ENCODE results near the gene RBM45. TPM values are rescaled to one million over a fixed set of nuclear protein-coding genes. Genes with fewer than 3 reads are reported as not detected.
"Not testable (repeated sequence)": the region's sequence is repeated elsewhere in the genome, so short reads cannot be mapped to it uniquely, and the experiment has no call there.

The RBM45 gene
- total RNA-seq, 4 donors from 2014 or later = 1.6 to 13.2 (median 8.4) TPM

GRCh38 chr2:178152033-178152432, 39.8 kb downstream of the RBM45 start:
- intact Hi-C loops (cut with DNase I) = no loop called here
- 34% methylated on average over 3 of the region's 3 CpGs for WGBS, 2 donors

DNA sequence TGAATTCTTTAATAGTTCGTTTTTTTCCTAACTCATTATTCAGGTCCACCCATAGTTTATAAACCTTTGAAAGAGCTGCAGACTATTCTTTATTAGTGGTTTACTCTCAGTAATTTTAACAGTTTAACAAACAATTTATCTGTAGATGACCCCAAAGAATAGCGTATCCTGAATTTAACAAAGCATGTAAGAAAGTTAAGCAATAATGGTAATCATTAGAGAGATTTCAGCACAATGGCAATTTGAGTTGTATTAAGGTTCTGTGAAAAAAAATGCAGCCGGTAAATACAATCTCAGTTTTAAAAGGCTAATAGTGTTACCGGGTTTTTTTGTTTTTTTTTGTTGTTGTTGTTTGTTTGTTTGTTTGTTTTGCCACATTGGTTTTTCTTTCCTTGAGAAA, 40.3 kb downstream of the RBM45 start:
- no peak for TF ChIP-seq POLR2A (IDR thresholded peaks at IDR 0.05)
- TF ChIP-seq, protein P1, sequence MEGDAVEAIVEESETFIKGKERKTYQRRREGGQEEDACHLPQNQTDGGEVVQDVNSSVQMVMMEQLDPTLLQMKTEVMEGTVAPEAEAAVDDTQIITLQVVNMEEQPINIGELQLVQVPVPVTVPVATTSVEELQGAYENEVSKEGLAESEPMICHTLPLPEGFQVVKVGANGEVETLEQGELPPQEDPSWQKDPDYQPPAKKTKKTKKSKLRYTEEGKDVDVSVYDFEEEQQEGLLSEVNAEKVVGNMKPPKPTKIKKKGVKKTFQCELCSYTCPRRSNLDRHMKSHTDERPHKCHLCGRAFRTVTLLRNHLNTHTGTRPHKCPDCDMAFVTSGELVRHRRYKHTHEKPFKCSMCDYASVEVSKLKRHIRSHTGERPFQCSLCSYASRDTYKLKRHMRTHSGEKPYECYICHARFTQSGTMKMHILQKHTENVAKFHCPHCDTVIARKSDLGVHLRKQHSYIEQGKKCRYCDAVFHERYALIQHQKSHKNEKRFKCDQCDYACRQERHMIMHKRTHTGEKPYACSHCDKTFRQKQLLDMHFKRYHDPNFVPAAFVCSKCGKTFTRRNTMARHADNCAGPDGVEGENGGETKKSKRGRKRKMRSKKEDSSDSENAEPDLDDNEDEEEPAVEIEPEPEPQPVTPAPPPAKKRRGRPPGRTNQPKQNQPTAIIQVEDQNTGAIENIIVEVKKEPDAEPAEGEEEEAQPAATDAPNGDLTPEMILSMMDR (IDR thresholded peaks at IDR 0.05) = no peak
- DNase-seq = no peak
- Histone ChIP-seq H3K9me3 (no peaks in the 10 kb centered on the region), H3K27ac (no peak overlapping the region), H3K36me3 (no peaks in the 10 kb centered on the region), H3K4me1 (no peaks in the 10 kb centered on the region), H3K27me3 (peaks cover 0 to 1% (median 0%) of the 10 kb centered on the region in 4 donors), H3K4me3 (no peak overlapping the region)
- WGBS, 2 donors = 81 to 89% methylated on average over 4 of the region's 4 CpGs
- intact Hi-C loops (cut with DNase I) = no loop called here

More at GRCh38 chr2:178152033-178152432, 39.8 kb downstream of the RBM45 start:
- DNase-seq = no peak
- Histone ChIP-seq H3K36me3 (no peaks in the 10 kb centered on the region), H3K27ac (no peak overlapping the region), H3K4me3 (no peak overlapping the region), H3K27me3 (peaks cover 0 to 6% (median 0%) of the 10 kb centered on the region in 4 donors), H3K9me3 (no peaks in the 10 kb centered on the region), H3K4me1 (no peaks in the 10 kb centered on the region)
- TF ChIP-seq, protein P1 (IDR thresholded peaks at IDR 0.05) = no peak
- TF ChIP-seq POLR2A (IDR thresholded peaks at IDR 0.05) = no peak

- H3K27me3 ChIP-seq = no peaks in the 10 kb centered on the region
- WGBS, 2 donors = 24 to 72% methylated on average over 1 of the region's 1 CpG
- intact Hi-C loops (cut with DNase I) = no loop called here
Observed at GRCh38 chr2:178152977-178153376, 40.7 kb downstream of the RBM45 start.

DNA sequence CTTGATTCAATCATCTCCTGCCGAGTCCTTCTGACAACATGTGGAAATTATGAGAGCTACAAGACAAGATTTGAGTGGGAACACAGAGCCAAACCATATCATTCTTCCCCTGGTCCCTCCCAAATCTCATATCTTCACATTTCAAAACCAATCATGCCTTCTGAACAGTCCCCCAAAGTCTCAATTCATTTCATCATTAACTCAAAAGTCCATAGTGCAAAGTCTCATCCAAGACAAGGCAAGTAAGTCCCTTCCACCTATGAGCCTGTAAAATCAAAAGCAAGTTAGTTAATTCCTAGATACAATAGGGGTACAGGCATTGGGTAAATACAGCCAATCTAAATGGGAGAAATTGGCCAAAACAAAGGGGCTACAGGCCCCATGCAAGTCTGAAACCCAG, 41.6 kb downstream of the RBM45 start:
- H3K4me1 ChIP-seq; intact Hi-C loops (cut with DNase I); H3K4me3 ChIP-seq; H3K9me3 ChIP-seq; H3K36me3 ChIP-seq; DNase-seq; H3K27me3 ChIP-seq; H3K27ac ChIP-seq: not testable (repeated sequence)
- WGBS, 2 donors = 73 to 88% methylated on average over 1 of the region's 1 CpG

More at GRCh38 chr2:178152977-178153376, 40.7 kb downstream of the RBM45 start:
- DNase-seq = no peak
- H3K4me3 ChIP-seq = no peak overlapping the region
- no peaks in the 10 kb centered on the region for H3K9me3 ChIP-seq
- no peak overlapping the region for H3K27ac ChIP-seq
- H3K4me1 ChIP-seq = no peaks in the 10 kb centered on the region
- H3K36me3 ChIP-seq = no peaks in the 10 kb centered on the region
- no peak for TF ChIP-seq POLR2A (IDR thresholded peaks at IDR 0.05)
- TF ChIP-seq, protein P1 (IDR thresholded peaks at IDR 0.05) = no peak

DNA sequence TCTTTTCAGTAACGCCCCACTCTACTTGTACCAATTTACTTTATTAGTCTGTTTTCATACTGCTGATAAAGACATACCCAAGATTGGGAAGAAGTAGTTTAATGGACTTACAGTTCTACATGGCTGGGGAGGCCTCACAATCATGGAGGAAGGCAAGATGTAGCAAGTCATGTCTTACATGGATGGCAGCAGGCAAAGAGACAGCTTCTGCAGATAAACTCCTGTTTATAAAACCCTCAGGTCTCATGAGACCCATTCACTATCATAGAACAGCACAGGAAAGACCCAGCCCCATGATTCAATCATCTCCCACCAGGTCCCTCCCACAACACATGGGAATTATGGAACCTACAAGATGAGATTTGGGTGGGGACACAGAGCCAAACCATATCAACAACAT, 43.3 kb downstream of the RBM45 start:
- no peak for DNase-seq
- no peak for TF ChIP-seq POLR2A (IDR thresholded peaks at IDR 0.05)
- H3K4me1 ChIP-seq = no peaks in the 10 kb centered on the region

DNA sequence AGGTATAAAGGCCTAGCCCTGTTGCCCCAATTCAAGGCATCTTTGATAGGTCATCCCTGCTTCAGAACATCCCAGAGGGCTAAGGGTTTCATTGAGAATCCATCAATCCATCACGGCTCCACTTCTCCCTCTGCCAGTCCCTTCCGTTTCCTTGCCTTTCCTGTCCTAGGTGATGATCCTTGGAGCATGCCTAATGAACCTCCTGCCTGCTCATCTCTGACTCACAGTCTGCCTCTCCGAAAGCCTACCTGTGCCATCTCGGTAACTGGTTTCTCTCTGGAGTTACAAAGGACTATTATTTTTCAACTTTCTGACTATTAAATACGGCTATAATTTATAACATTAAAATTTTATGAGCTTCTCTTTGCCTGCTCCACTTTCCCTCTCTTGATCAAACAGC, 45.3 kb downstream of the RBM45 start:
- H3K9me3 ChIP-seq = no peaks in the 10 kb centered on the region
- no peak overlapping the region for H3K4me3 ChIP-seq
- no peaks in the 10 kb centered on the region for H3K36me3 ChIP-seq
- no peak overlapping the region for H3K27ac ChIP-seq
- H3K4me1 ChIP-seq = no peaks in the 10 kb centered on the region
- intact Hi-C loops (cut with DNase I) = no loop called here
- no peak for DNase-seq
- no peaks in the 10 kb centered on the region for H3K27me3 ChIP-seq
- WGBS, 2 donors = 76 to 83% methylated on average over 5 of the region's 5 CpGs
- no peak for TF ChIP-seq POLR2A (IDR thresholded peaks at IDR 0.05)
- TF ChIP-seq, protein P1 (IDR thresholded peaks at IDR 0.05) = no peak

More for the DNA sequence above, 43.3 kb downstream of the RBM45 start:
- Histone ChIP-seq H3K27me3 (no peaks in the 10 kb centered on the region), H3K4me3 (no peak overlapping the region), H3K27ac (no peak overlapping the region), H3K9me3 (no peaks in the 10 kb centered on the region), H3K36me3 (no peaks in the 10 kb centered on the region)
- intact Hi-C loops (cut with DNase I) = no loop called here
- WGBS, 2 donors = 90 to 100% methylated on average over 1 of the region's 1 CpG

Data from esophagus squamous epithelium (tissue), 5 donors.